ENCODE data around the gene WDR45B. TPM values are rescaled to one million over a fixed set of nuclear protein-coding genes. Genes with fewer than 3 reads are reported as not detected.

WDR45B gene
- total RNA-seq, 1 experiment from 2014 or later, result 102 TPM

Small RNA genes lying within 50 kb of the gene (small RNA-seq; reads per million reads assigned to genes)
- gene MIR4525, result not detected

Other genes starting within 250 kb of the WDR45B start
- 8.0 and 11.5 TPM in 2 replicates for gene HEXD, start 230.1 kb downstream of the WDR45B start, total RNA-seq (2014; rRNA removed; shearing (Covaris generic))
- gene OGFOD3, start 229.9 kb downstream of the WDR45B start, total RNA-seq (2014; rRNA removed; shearing (Covaris generic)), result 40.8 and 45.3 TPM in 2 replicates
- gene CYBC1, start 197.7 kb downstream of the WDR45B start, total RNA-seq (2014; rRNA removed; shearing (Covaris generic)), result 38.2 and 39.6 TPM in 2 replicates
- 34.3 and 35.8 TPM in 2 replicates for gene NARF, start 189.7 kb downstream of the WDR45B start, total RNA-seq (2014; rRNA removed; shearing (Covaris generic))
- gene FOXK2, start 128.7 kb downstream of the WDR45B start, total RNA-seq (2014; rRNA removed; shearing (Covaris generic)), result 35.0 and 47.8 TPM in 2 replicates
- gene RAB40B, start 50.3 kb upstream of the WDR45B start, total RNA-seq (2014; rRNA removed; shearing (Covaris generic)), result 5.8 and 6.1 TPM in 2 replicates
- gene FN3KRP, start 68.3 kb upstream of the WDR45B start, total RNA-seq (2014; rRNA removed; shearing (Covaris generic)), result 22.6 and 32.0 TPM in 2 replicates
- gene FN3K, start 87.2 kb upstream of the WDR45B start, total RNA-seq (2014; rRNA removed; shearing (Covaris generic)), result not detected in 2 replicates
- 17.4 and 23.0 TPM in 2 replicates for gene TBCD, start 103.6 kb upstream of the WDR45B start, total RNA-seq (2014; rRNA removed; shearing (Covaris generic))
- not detected in 2 replicates for gene ZNF750, start 191.6 kb upstream of the WDR45B start, total RNA-seq (2014; rRNA removed; shearing (Covaris generic))

All from HT1080 (cell line).